ENCODE data around the gene GAL3ST2. TPM values are rescaled to one million over a fixed set of nuclear protein-coding genes. Genes with fewer than 3 reads are reported as not detected.
"Not testable (repeated sequence)": the region's sequence is repeated elsewhere in the genome, so short reads cannot be mapped to it uniquely, and the experiment has no call there.

GAL3ST2 gene
- polyA plus RNA-seq, 1 experiment: not detected

- H3K27me3 ChIP-seq (ENCODE audit: control insufficient read depth, insufficient read depth, low read length): no peaks in the 10 kb centered on the region; the same call in 1 of the 2 replicates
- POLR2A ChIA-PET: no interaction called here
- CTCF ChIA-PET: no interaction called here
- H3K36me3 ChIP-seq (ENCODE audit: control insufficient read depth, insufficient read depth, low read length): no peaks in the 10 kb centered on the region
- DNase-seq (ENCODE audit: low read depth): no peak
- no peak for TF ChIP-seq CTCF (IDR thresholded peaks at IDR 0.05; ENCODE audit: insufficient read depth, low read depth, low read length)
- no peak overlapping the region for H3K4me3 ChIP-seq (ENCODE audit: low read depth, low read length)
Measured at GRCh38 chr2:241818229-241818942, 41.8 kb downstream of the GAL3ST2 start.

- H3K36me3 ChIP-seq (ENCODE audit: control insufficient read depth, insufficient read depth, low read length): no peaks in the 10 kb centered on the region
- no peak overlapping the region for H3K4me3 ChIP-seq (ENCODE audit: low read depth, low read length)
- no peaks in the 10 kb centered on the region; the same call in 1 of the 2 replicates for H3K27me3 ChIP-seq (ENCODE audit: control insufficient read depth, insufficient read depth, low read length)
- CTCF ChIA-PET: no interaction called here
- no peak for TF ChIP-seq CTCF (IDR thresholded peaks at IDR 0.05; ENCODE audit: insufficient read depth, low read depth, low read length)
- DNase-seq (ENCODE audit: low read depth): no peak
- POLR2A ChIA-PET: no interaction called here
Measured at GRCh38 chr2:241818943-241819270, 42.3 kb downstream of the GAL3ST2 start.

DNA sequence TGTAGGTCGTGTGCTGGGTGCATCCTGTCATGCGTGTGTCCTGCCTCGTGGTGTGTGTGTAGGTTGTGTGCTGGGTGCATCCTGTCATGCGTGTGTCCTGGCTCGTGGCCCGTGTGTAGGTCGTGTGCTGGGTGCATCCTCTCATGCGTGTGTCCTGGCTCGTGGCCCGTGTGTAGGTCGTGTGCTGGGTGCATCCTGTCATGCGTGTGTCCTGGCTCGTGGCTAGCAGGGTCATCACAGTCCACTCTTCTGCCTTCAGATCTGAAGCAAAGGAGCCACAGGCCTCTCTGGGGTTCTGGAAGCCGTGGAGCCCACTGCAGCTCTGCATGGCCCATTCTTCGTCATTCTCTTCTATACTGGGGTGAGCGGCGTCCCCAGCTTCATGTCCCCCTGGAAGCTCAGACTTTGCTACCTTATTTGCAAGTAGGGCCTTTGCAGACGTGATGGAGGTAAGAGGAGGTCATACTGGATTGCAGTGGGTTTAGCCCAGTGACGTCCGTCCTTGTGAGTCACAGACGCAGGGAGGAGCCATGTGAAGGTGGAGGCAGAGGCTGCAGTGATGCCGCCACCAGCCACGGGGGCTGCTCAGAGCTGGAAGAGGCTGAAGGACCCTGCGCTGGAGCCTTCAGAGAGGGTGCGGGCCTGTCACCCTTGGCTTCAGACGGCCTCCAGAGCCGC is 43.5 kb downstream of the GAL3ST2 start:
- H3K4me3 ChIP-seq (ENCODE audit: low read depth, low read length); CTCF ChIA-PET; H3K27me3 ChIP-seq (ENCODE audit: control insufficient read depth, insufficient read depth, low read length); H3K36me3 ChIP-seq (ENCODE audit: control insufficient read depth, insufficient read depth, low read length); POLR2A ChIA-PET; DNase-seq (ENCODE audit: low read depth): not testable (repeated sequence)

DNA sequence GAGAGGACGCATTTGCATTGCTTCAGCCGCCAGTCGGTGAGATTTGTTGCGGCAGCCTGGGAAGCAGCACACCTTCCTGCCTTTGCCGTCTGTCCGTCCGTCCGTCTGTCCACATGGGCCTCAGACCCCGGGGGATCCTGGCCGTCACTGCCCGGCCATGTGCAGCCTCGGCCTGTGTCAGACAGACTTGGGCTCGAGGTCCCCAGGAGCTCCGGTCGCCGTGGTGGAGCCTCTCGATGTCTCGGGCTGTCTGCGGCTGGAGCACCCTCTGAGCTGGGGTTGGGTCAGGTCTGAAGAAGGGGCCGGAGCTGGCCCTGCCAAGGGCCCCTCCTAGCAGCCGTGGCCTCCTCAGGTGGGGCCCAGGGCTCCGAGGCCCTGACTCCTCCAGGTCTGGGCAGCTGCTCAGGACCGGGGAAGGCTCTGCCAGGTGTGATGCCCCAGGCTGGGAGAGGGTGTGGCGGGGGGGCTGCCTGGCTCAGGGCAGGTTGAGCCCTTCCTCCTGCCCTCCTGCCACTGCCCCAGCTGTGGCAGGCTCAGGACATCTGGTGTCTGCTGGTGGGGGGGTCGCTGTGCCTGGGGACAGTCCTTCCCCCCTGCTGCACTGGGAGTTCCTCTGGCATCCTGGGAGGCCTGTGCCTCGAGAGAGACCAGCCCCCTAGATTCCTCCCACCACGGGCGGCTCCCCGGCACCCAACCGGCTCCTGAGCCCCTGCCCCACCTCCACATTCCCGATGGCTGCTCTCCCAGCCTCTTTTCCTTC is 44.2 kb downstream of the GAL3ST2 start:
- no peak for TF ChIP-seq CTCF (IDR thresholded peaks at IDR 0.05; ENCODE audit: insufficient read depth, low read depth, low read length)
- no peaks in the 10 kb centered on the region for H3K36me3 ChIP-seq (ENCODE audit: control insufficient read depth, insufficient read depth, low read length)
- DNase-seq (ENCODE audit: low read depth): no peak
- POLR2A ChIA-PET: no interaction called here
- H3K27me3 ChIP-seq (ENCODE audit: control insufficient read depth, insufficient read depth, low read length): no peaks in the 10 kb centered on the region; the same call in 1 of the 2 replicates
- CTCF ChIA-PET: no interaction called here
- H3K4me3 ChIP-seq (ENCODE audit: low read depth, low read length): no peak overlapping the region

GRCh38 chr2:241821460-241822263 is 45.0 kb downstream of the GAL3ST2 start:
- TF ChIP-seq CTCF (IDR thresholded peaks at IDR 0.05; ENCODE audit: insufficient read depth, low read depth, low read length): no peak
- H3K27me3 ChIP-seq (ENCODE audit: control insufficient read depth, insufficient read depth, low read length): no peaks in the 10 kb centered on the region; the same call in 1 of the 2 replicates
- H3K36me3 ChIP-seq (ENCODE audit: control insufficient read depth, insufficient read depth, low read length): no peaks in the 10 kb centered on the region
- ChIA-PET CTCF (no interaction called here), POLR2A (no interaction called here)
- H3K4me3 ChIP-seq (ENCODE audit: low read depth, low read length): no peak overlapping the region
- no peak for DNase-seq (ENCODE audit: low read depth)

Measured in BJ (cell line).